ENCODE measurements around the gene ARHGAP6. TPM values are rescaled to one million over a fixed set of nuclear protein-coding genes. Genes with fewer than 3 reads are reported as not detected.

The ARHGAP6 gene
- total RNA-seq, 1 experiment from 2014 or later: 0.10 TPM

- Histone ChIP-seq H3K4me1 (ENCODE audit: control insufficient read depth in 1 of 2, insufficient read depth in 2 of 2, low read length in 2 of 2) (no peaks in the 10 kb centered on the region), H3K4me2 (ENCODE audit: low read length) (no peak overlapping the region), H3K4me3 (replicated peaks in 1 of 2; ENCODE audit: low read depth in 1 of 2, low read length in 2 of 2) (no peak overlapping the region), H3K27ac (ENCODE audit: low read depth, low read length) (no peak overlapping the region), H3K27me3 (ENCODE audit: insufficient read depth, low read length) (no peaks in the 10 kb centered on the region), H4K20me1 (ENCODE audit: insufficient read depth) (no peaks in the 10 kb centered on the region), H3K9me3 (ENCODE audit: control insufficient read depth in 1 of 2, insufficient read depth in 1 of 2, low read depth in 1 of 2, low read length in 2 of 2) (no peaks in the 10 kb centered on the region), H2AFZ (ENCODE audit: low read depth, low read length, poor library complexity, severe bottlenecking) (no peak overlapping the region), H3K79me2 (ENCODE audit: insufficient read depth, low read length) (no peaks in the 10 kb centered on the region), H3K36me3 (ENCODE audit: control insufficient read depth in 1 of 2, insufficient read depth in 2 of 2, low read length in 2 of 2) (no peaks in the 10 kb centered on the region), H3K9ac (ENCODE audit: low read length) (no peak overlapping the region), H3K9me2 (ENCODE audit: insufficient read depth) (no peaks in the 10 kb centered on the region)
- RAD21 ChIA-PET (ENCODE audit: low non-redundant PET in 1 of 2, low total read pairs in 2 of 2, uncharacterized antibody in 2 of 2, unreplicated experiment in 2 of 2): no interaction called here
- TF ChIP-seq CTCF (IDR thresholded peaks at IDR 0.05 in 2 of 3, conservative IDR thresholded peaks at IDR 0.05 in 1 of 3; ENCODE audit: borderline replicate concordance in 1 of 3, insufficient read depth in 1 of 3, low read depth in 2 of 3, low read length in 2 of 3): no peak
- intact Hi-C loops (cut with micrococcal nuclease): no loop called here
- BruUV-seq (replicated peaks): no TSS peak
- ATAC-seq (no peak), DNase-seq (ENCODE audit: low read depth, low spot score) (no peak)
- POLR2A ChIA-PET: no interaction called here
- CTCF ChIA-PET: no interaction called here
Measured at GRCh38 chrX:11349661-11350337, 315.9 kb downstream of the ARHGAP6 start.

GRCh38 chrX:11349020-11349419, 316.7 kb downstream of the ARHGAP6 start:
- intact Hi-C loops (cut with micrococcal nuclease): no loop called here
- ATAC-seq (no peak), DNase-seq (ENCODE audit: low read depth, low spot score) (no peak)
- H3K36me3 ChIP-seq (ENCODE audit: control insufficient read depth in 1 of 2, insufficient read depth in 2 of 2, low read length in 2 of 2): no peaks in the 10 kb centered on the region
- H3K79me2 ChIP-seq (ENCODE audit: insufficient read depth, low read length): no peaks in the 10 kb centered on the region
- H3K9me3 ChIP-seq (ENCODE audit: control insufficient read depth in 1 of 2, insufficient read depth in 1 of 2, low read depth in 1 of 2, low read length in 2 of 2): no peaks in the 10 kb centered on the region
- ChIA-PET POLR2A (no interaction called here), CTCF (no interaction called here), RAD21 (ENCODE audit: low non-redundant PET in 1 of 2, low total read pairs in 2 of 2, uncharacterized antibody in 2 of 2, unreplicated experiment in 2 of 2) (no interaction called here)
- TF ChIP-seq ZBTB33 (IDR thresholded peaks at IDR 0.05; ENCODE audit: extremely low read depth, insufficient replicate concordance, low read length) (no peak), CEBPB (IDR thresholded peaks at IDR 0.05; ENCODE audit: low read depth) (no peak), ATF3 (IDR thresholded peaks at IDR 0.05) (no peak), YY1 (IDR thresholded peaks at IDR 0.05; ENCODE audit: extremely low read depth, insufficient replicate concordance, low read depth, low read length) (no peak)
- no peaks in the 10 kb centered on the region for H3K9me2 ChIP-seq (ENCODE audit: insufficient read depth)
- no peak overlapping the region for H3K9ac ChIP-seq (ENCODE audit: low read length)
- H3K4me3 ChIP-seq (replicated peaks in 1 of 2; ENCODE audit: low read depth in 1 of 2, low read length in 2 of 2): no peak overlapping the region
- H2AFZ ChIP-seq (ENCODE audit: low read depth, low read length, poor library complexity, severe bottlenecking): no peak overlapping the region
- no peaks in the 10 kb centered on the region for H4K20me1 ChIP-seq (ENCODE audit: insufficient read depth)
- no TSS peak for BruUV-seq (replicated peaks)
- no peaks in the 10 kb centered on the region for H3K27me3 ChIP-seq (ENCODE audit: insufficient read depth, low read length)
- H3K27ac ChIP-seq (ENCODE audit: low read depth, low read length): no peak overlapping the region
- H3K4me2 ChIP-seq (ENCODE audit: low read length): no peak overlapping the region
- no peaks in the 10 kb centered on the region for H3K4me1 ChIP-seq (ENCODE audit: control insufficient read depth in 1 of 2, insufficient read depth in 2 of 2, low read length in 2 of 2)

Data from HCT116 (cell line).